GM12865 (cell line): ENCODE data around the gene STX8.
"Not testable (repeated sequence)": the region's sequence is repeated elsewhere in the genome, so short reads cannot be mapped to it uniquely, and the experiment has no call there.

Experiments
- DNase-seq: peaks from one replicate; pipeline ENCODE4 v3.0.0; 2010; ENCODE audit warnings: low read depth
- H3K4me3 ChIP-seq: 2 replicates; pipeline ENCODE4 v1.5.1; 2011; ENCODE audit warnings: mild to moderate bottlenecking, low read depth, low read length, control low read depth
- TF ChIP-seq, protein P1 (sequence below): IDR thresholded peaks from 2 replicates; pipeline ENCODE4 v1.5.1; 2011; ENCODE audit warnings: low read length, control low read depth, low read depth, inconsistent platforms; ENCODE audit not compliant: insufficient read depth; ENCODE audit errors: missing control alignments

Gene STX8

DNA sequence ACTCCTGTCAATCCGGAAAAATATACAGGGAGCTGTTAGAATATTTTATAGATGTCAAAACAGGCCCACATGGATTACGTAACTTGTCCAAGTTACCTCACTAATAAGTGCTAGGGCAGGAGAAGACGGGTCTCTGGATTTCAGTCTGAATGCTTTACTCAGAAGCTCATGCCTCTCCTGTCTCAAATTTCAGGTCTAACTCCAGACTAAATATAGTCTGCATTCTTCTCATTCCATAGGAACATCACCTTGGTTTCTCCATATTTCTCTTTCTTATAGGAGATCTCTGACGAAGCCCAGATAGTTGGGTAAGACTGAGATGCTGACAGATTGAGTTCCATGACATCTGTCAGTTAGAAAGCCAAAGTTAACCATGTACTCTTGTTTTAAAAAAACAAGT is 174.2 kb downstream of the STX8 start:
- DNase-seq: no peak
- TF ChIP-seq, protein P1, sequence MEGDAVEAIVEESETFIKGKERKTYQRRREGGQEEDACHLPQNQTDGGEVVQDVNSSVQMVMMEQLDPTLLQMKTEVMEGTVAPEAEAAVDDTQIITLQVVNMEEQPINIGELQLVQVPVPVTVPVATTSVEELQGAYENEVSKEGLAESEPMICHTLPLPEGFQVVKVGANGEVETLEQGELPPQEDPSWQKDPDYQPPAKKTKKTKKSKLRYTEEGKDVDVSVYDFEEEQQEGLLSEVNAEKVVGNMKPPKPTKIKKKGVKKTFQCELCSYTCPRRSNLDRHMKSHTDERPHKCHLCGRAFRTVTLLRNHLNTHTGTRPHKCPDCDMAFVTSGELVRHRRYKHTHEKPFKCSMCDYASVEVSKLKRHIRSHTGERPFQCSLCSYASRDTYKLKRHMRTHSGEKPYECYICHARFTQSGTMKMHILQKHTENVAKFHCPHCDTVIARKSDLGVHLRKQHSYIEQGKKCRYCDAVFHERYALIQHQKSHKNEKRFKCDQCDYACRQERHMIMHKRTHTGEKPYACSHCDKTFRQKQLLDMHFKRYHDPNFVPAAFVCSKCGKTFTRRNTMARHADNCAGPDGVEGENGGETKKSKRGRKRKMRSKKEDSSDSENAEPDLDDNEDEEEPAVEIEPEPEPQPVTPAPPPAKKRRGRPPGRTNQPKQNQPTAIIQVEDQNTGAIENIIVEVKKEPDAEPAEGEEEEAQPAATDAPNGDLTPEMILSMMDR: no peak
- H3K4me3 ChIP-seq: no peak overlapping the region

DNA sequence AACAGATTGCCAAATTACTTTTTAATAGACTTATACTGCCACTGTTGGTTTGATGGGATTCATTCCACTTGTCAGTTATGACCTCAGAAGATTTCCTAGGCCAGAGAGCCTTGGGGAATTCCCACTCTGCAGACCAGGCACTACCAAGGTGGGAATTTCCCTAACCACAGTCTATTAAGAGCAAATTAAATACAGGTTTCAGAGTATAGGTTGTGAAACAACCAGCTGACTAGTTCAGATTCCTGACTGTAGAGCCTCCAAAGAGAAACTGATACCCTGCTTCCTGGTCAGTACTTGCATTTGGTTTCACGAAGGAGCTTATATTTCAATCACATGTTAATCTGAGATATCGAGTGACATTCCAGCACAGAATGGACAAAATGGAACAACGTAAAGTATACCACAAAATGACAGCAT is 186.5 kb downstream of the STX8 start:
- H3K4me3 ChIP-seq: no peak overlapping the region
- TF ChIP-seq, protein P1: no peak
- DNase-seq: peak; percentile 81

DNA sequence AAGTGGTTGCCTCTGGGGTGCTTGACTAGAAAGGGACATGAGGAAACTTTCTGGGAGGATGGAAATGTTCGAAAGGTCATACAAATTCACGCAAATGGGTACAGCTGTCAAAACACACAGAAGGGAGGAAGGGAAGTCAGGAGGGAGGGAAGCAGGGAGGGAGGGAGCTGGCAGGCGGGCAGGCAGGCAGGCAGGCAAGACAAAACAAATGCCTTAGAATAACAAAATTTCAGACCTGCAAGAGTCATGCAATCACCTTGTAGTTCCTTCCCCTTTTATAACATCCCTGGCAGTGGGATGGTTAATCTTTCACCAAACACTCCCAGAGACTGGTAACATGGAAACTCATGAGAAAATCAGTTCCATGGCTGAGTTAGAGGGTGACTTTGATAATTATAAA is 189.2 kb downstream of the STX8 start:
- H3K4me3 ChIP-seq: no peak overlapping the region
- no peak for DNase-seq
- TF ChIP-seq, protein P1: no peak

DNA sequence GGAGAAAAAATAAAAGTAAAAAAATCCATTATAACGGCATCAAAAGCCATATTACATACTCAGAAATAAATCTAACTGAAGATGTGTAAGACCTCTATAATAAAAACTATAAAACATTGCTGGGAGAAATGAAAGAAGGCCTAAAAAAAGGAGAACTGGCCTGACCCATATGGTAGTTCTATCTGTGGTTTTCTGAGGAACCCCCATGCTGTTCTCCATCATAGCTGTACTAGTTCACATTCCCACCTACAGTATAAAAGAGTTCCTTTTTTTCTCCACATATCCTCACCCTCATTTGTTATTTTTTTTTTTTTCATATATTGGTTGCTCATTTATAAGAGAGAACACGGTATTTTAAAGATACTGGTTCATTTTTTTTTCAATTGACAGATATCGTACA is 191.8 kb downstream of the STX8 start:
- H3K4me3 ChIP-seq: no peak overlapping the region
- TF ChIP-seq, protein P1: no peak
- no peak for DNase-seq

DNA sequence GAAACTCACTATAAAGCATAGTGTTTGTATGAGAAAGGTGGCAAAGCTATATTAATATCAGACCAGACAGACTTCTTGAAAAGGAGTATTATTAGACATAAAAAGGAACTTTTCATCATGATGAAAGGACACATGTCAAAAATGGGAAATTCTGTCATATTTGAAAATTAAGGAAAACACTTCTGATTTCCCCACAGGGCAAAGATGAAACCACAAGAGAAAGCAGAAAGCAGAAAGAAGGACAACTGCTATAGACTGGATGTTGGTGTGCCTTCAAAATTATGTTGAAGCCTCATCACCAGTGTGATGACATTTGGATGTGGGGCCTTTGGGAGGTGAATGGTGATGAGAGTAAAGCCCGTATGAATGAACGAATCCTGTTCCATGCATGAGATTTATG is 193.0 kb downstream of the STX8 start:
- TF ChIP-seq, protein P1: no peak
- H3K4me3 ChIP-seq: no peak overlapping the region
- DNase-seq: no peak

DNA sequence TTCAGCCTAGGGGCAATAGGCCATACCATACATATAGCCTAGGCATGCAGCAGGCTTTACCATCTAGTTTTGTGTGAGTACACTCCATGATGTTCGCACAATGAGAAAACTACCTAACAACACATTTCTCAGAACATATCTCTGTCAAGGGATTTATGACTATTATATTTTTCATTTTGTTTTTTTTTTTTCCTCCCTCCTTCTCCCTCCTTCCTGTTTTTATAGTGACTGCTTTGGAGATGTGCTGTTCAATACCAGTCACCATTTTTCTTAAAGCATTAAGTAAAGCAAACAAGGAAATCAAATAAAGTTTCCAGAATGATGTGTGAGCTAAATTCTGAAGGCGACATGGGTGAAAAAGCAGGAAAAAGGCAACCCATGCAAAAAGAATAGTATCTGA is 194.6 kb downstream of the STX8 start:
- no peak overlapping the region for H3K4me3 ChIP-seq
- TF ChIP-seq, protein P1: no peak
- no peak for DNase-seq

DNA sequence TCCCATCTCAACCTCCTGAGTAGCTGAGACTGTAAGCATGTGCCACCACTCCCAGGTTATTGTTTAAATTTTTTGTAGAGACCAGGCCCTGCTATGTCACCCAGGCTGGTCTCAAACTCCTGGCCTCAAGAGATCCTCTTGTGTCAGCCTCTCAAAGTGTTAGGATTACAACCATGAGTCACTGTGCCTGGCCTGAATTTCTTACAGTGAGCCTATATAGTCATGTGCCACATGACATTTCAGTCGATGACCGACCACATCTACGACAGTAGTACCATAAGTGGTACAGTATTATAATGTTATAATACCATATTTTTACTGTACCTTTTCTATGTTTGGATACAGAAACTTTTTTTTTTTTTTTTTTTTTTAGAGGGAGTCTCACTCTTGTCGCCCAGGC is 195.3 kb downstream of the STX8 start:
- TF ChIP-seq, protein P1: no peak
- DNase-seq: no peak
- no peak overlapping the region for H3K4me3 ChIP-seq

DNA sequence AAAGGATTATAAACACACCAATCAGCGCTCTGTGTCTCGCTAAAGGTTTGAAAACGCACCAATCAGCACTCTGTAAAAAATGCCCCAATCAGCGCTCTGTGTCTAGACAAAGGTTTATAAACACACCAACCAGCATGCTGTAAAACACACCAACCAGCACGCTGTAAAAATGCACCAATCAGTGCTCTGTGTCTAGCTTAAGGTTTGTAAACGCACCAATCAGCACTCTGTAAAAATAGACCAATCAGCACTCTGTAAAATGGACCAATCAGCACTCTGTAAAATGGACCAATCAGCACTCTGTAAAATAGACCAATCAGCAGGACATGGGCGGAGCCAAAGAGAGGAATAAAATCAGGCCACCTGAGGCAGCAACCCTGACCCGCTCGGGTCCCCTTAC is 199.4 kb downstream of the STX8 start:
- DNase-seq, H3K4me3 ChIP-seq: not testable (repeated sequence)
